Measurements from ENCODE around the gene CPNE9.

CPNE9 gene

GRCh38 chr3:9688961-9689360 lies 14.7 kb upstream of the CPNE9 start:
- no peak for DNase-seq

GRCh38 chr3:9689757-9690156 lies 13.9 kb upstream of the CPNE9 start:
- no peak for DNase-seq

GRCh38 chr3:9690451-9691450 lies 12.9 kb upstream of the CPNE9 start:
- peak; percentile 23 for DNase-seq

- DNase-seq, result no peak
These were observed 12.0 kb upstream of the CPNE9 start for GRCh38 chr3:9691636-9692035.

GRCh38 chr3:9692416-9692815 lies 11.2 kb upstream of the CPNE9 start:
- DNase-seq, result no peak

- DNase-seq, result no peak
These were observed 8.3 kb upstream of the CPNE9 start for GRCh38 chr3:9695345-9695744.

GRCh38 chr3:9695746-9696145 lies 7.9 kb upstream of the CPNE9 start:
- DNase-seq, result no peak

GRCh38 chr3:9696480-9697220 lies 7.0 kb upstream of the CPNE9 start:
- no peak for DNase-seq

GRCh38 chr3:9697892-9698291 lies 5.7 kb upstream of the CPNE9 start:
- no peak for DNase-seq

- DNase-seq, result no peak
These were observed 5.3 kb upstream of the CPNE9 start for GRCh38 chr3:9698293-9698692.

- no peak for DNase-seq
These were observed 3.1 kb upstream of the CPNE9 start for GRCh38 chr3:9700536-9700935.

GRCh38 chr3:9701006-9701405 lies 2.6 kb upstream of the CPNE9 start:
- no peak for DNase-seq

GRCh38 chr3:9701711-9702110 lies 1.9 kb upstream of the CPNE9 start:
- no peak for DNase-seq

- DNase-seq, result no peak
These were observed 393 bp upstream of the CPNE9 start for GRCh38 chr3:9703240-9703639.

- DNase-seq, result no peak
These were observed 1.0 kb downstream of the CPNE9 start for GRCh38 chr3:9704347-9705322.

GRCh38 chr3:9710174-9710739 lies 6.6 kb downstream of the CPNE9 start:
- no peak for DNase-seq

GRCh38 chr3:9712415-9712814 lies 8.8 kb downstream of the CPNE9 start:
- DNase-seq, result no peak

GRCh38 chr3:9713142-9713541 lies 9.5 kb downstream of the CPNE9 start:
- DNase-seq, result no peak

GRCh38 chr3:9715136-9715535 lies 11.5 kb downstream of the CPNE9 start:
- DNase-seq, result no peak

- DNase-seq, result peak; percentile 59
These were observed 12.3 kb downstream of the CPNE9 start for GRCh38 chr3:9715764-9716437.

GRCh38 chr3:9716801-9717555 lies 13.3 kb downstream of the CPNE9 start:
- no peak for DNase-seq
